IgD-negative memory B cell (primary cell): ENCODE data around the gene C16orf95. TPM values are rescaled to one million over a fixed set of nuclear protein-coding genes. Genes with fewer than 3 reads are reported as not detected.
"Not testable (repeated sequence)": the region's sequence is repeated elsewhere in the genome, so short reads cannot be mapped to it uniquely, and the experiment has no call there.

Experiments used
- H3K27ac Mint-ChIP-seq, 3 donors: one replicate each; pipeline ENCODE4 v1.8.0; 2020 to 2022; ENCODE audit warnings: mild to moderate bottlenecking in 3 of 3, mixed read lengths in 3 of 3, moderate library complexity in 1 of 3
- H3K27me3 Mint-ChIP-seq: one replicate; pipeline ENCODE4 v1.8.0; 2021; ENCODE audit warnings: mixed read lengths
- H3K36me3 Mint-ChIP-seq: one replicate; pipeline ENCODE4 v1.8.0; 2020; ENCODE audit warnings: mild to moderate bottlenecking, mixed read lengths
- H3K4me1 Mint-ChIP-seq, 3 donors: one replicate each; pipeline ENCODE4 v1.8.0; 2020 to 2022; ENCODE audit warnings: mixed read lengths in 3 of 3, mild to moderate bottlenecking in 1 of 3
- H3K4me3 Mint-ChIP-seq, 4 donors: one replicate each; pipeline ENCODE4 v1.8.0; 2020 to 2022; ENCODE audit warnings: mild to moderate bottlenecking in 4 of 4, mixed read lengths in 4 of 4, moderate library complexity in 3 of 4
- H3K9me3 Mint-ChIP-seq, 3 donors: one replicate each; pipeline ENCODE4 v1.8.0; 2020 to 2021; ENCODE audit warnings: mixed read lengths in 3 of 3, mild to moderate bottlenecking in 1 of 3
- polyA plus RNA-seq: library from polyadenylated mRNA; unstranded; fragments of 300-500 nt; fragmentation: Illumina TruSeq; gene quantifications from one replicate; pipeline ENCODE4 v1.2.3, GENCODE V29; 2021

C16orf95 gene
- polyA plus RNA-seq, 1 donor from 2014 or later, result 1.0 TPM

- Mint-ChIP-seq H3K4me3 (no peak overlapping the region), H3K27me3 (no peaks in the 10 kb centered on the region), H3K4me1 (peaks cover 0 to 10% (median 5%) of the 10 kb centered on the region in 3 donors), H3K9me3 (no peaks in the 10 kb centered on the region), H3K36me3 (peaks cover 4% of the 10 kb centered on the region), H3K27ac (no peak overlapping the region)
Measured at GRCh38 chr16:87340198-87340597, 23.0 kb upstream of the C16orf95 start.

GRCh38 chr16:87339724-87340105 is 22.5 kb upstream of the C16orf95 start:
- not testable (repeated sequence) for H3K27me3 Mint-ChIP-seq, H3K9me3 Mint-ChIP-seq, H3K4me1 Mint-ChIP-seq, H3K4me3 Mint-ChIP-seq, H3K36me3 Mint-ChIP-seq, H3K27ac Mint-ChIP-seq

GRCh38 chr16:87339086-87339723 is 22.0 kb upstream of the C16orf95 start:
- no peak overlapping the region for H3K27ac Mint-ChIP-seq

GRCh38 chr16:87338155-87338765 is 21.1 kb upstream of the C16orf95 start:
- peak overlapping the region in 1 of 3 donors; percentile 83 for H3K27ac Mint-ChIP-seq
- H3K36me3 Mint-ChIP-seq, result peaks cover 4% of the 10 kb centered on the region
- H3K9me3 Mint-ChIP-seq, result no peaks in the 10 kb centered on the region
- H3K4me1 Mint-ChIP-seq, result peaks cover 0 to 8% (median 5%) of the 10 kb centered on the region in 3 donors
- no peak overlapping the region for H3K4me3 Mint-ChIP-seq
- no peaks in the 10 kb centered on the region for H3K27me3 Mint-ChIP-seq

More at GRCh38 chr16:87339086-87339723, 22.0 kb upstream of the C16orf95 start:
- Mint-ChIP-seq H3K4me1 (peaks cover 0 to 8% (median 5%) of the 10 kb centered on the region in 3 donors), H3K27me3 (no peaks in the 10 kb centered on the region), H3K4me3 (peak overlapping the region in 1 of 4 donors; percentile 20), H3K36me3 (peaks cover 4% of the 10 kb centered on the region), H3K9me3 (no peaks in the 10 kb centered on the region)

- no peak overlapping the region for H3K4me3 Mint-ChIP-seq
Measured at GRCh38 chr16:87337262-87337771, 20.1 kb upstream of the C16orf95 start.

GRCh38 chr16:87336434-87337240 is 19.4 kb upstream of the C16orf95 start:
- H3K4me1 Mint-ChIP-seq, result peaks cover 0 to 8% (median 5%) of the 10 kb centered on the region in 3 donors
- no peaks in the 10 kb centered on the region for H3K9me3 Mint-ChIP-seq
- peak overlapping the region in 1 of 3 donors; percentile 40 for H3K27ac Mint-ChIP-seq
- peaks cover under 1% of the 10 kb centered on the region for H3K36me3 Mint-ChIP-seq
- H3K4me3 Mint-ChIP-seq, result no peak overlapping the region
- H3K27me3 Mint-ChIP-seq, result no peaks in the 10 kb centered on the region

More at GRCh38 chr16:87337262-87337771, 20.1 kb upstream of the C16orf95 start:
- peak overlapping the region in 1 of 3 donors; percentile 40 for H3K27ac Mint-ChIP-seq
- peaks cover 3% of the 10 kb centered on the region for H3K36me3 Mint-ChIP-seq
- no peaks in the 10 kb centered on the region for H3K27me3 Mint-ChIP-seq
- H3K9me3 Mint-ChIP-seq, result no peaks in the 10 kb centered on the region
- peaks cover 0 to 8% (median 5%) of the 10 kb centered on the region in 3 donors for H3K4me1 Mint-ChIP-seq

GRCh38 chr16:87335625-87336433 is 18.6 kb upstream of the C16orf95 start:
- Mint-ChIP-seq H3K4me3 (no peak overlapping the region), H3K4me1 (peaks cover 0 to 8% (median 5%) of the 10 kb centered on the region in 3 donors), H3K27me3 (no peaks in the 10 kb centered on the region), H3K27ac (no peak overlapping the region), H3K36me3 (no peaks in the 10 kb centered on the region), H3K9me3 (no peaks in the 10 kb centered on the region)

GRCh38 chr16:87334651-87335624 is 17.7 kb upstream of the C16orf95 start:
- Mint-ChIP-seq H3K4me3 (no peak overlapping the region), H3K4me1 (peaks cover 0 to 8% (median 5%) of the 10 kb centered on the region in 3 donors), H3K36me3 (no peaks in the 10 kb centered on the region), H3K27ac (no peak overlapping the region), H3K27me3 (no peaks in the 10 kb centered on the region), H3K9me3 (no peaks in the 10 kb centered on the region)

- no peaks in the 10 kb centered on the region for H3K36me3 Mint-ChIP-seq
- H3K4me1 Mint-ChIP-seq, result peaks cover 0 to 8% (median 5%) of the 10 kb centered on the region in 3 donors
- H3K9me3 Mint-ChIP-seq, result no peaks in the 10 kb centered on the region
- H3K27me3 Mint-ChIP-seq, result no peaks in the 10 kb centered on the region
- H3K27ac Mint-ChIP-seq, result no peak overlapping the region
- H3K4me3 Mint-ChIP-seq, result no peak overlapping the region
Measured at GRCh38 chr16:87333581-87334331, 16.6 kb upstream of the C16orf95 start.

GRCh38 chr16:87333101-87333500 is 15.9 kb upstream of the C16orf95 start:
- H3K36me3 Mint-ChIP-seq, result no peaks in the 10 kb centered on the region
- H3K27ac Mint-ChIP-seq, result no peak overlapping the region

GRCh38 chr16:87332150-87332549 is 15.0 kb upstream of the C16orf95 start:
- H3K9me3 Mint-ChIP-seq, result no peaks in the 10 kb centered on the region
- no peak overlapping the region for H3K27ac Mint-ChIP-seq
- H3K4me3 Mint-ChIP-seq, result no peak overlapping the region
- H3K4me1 Mint-ChIP-seq, result peaks cover 0 to 5% (median 3%) of the 10 kb centered on the region in 3 donors
- H3K36me3 Mint-ChIP-seq, result no peaks in the 10 kb centered on the region
- no peaks in the 10 kb centered on the region for H3K27me3 Mint-ChIP-seq

More at GRCh38 chr16:87333101-87333500, 15.9 kb upstream of the C16orf95 start:
- Mint-ChIP-seq H3K27me3 (no peaks in the 10 kb centered on the region), H3K9me3 (no peaks in the 10 kb centered on the region), H3K4me1 (peaks cover 0 to 8% (median 5%) of the 10 kb centered on the region in 3 donors), H3K4me3 (no peak overlapping the region)

- Mint-ChIP-seq H3K9me3 (no peaks in the 10 kb centered on the region), H3K4me1 (peaks cover 0 to 2% (median 0%) of the 10 kb centered on the region in 3 donors), H3K36me3 (no peaks in the 10 kb centered on the region), H3K27ac (no peak overlapping the region), H3K4me3 (no peak overlapping the region), H3K27me3 (no peaks in the 10 kb centered on the region)
Measured at GRCh38 chr16:87331241-87331801, 14.1 kb upstream of the C16orf95 start.

- no peaks in the 10 kb centered on the region for H3K4me1 Mint-ChIP-seq
- no peak overlapping the region for H3K4me3 Mint-ChIP-seq
- no peaks in the 10 kb centered on the region for H3K27me3 Mint-ChIP-seq
- H3K27ac Mint-ChIP-seq, result peak overlapping the region in 1 of 3 donors; percentile 70
- no peaks in the 10 kb centered on the region for H3K9me3 Mint-ChIP-seq
- H3K36me3 Mint-ChIP-seq, result peaks cover 3% of the 10 kb centered on the region
Measured at GRCh38 chr16:87330646-87331045, 13.5 kb upstream of the C16orf95 start.
